Epidermal melanocyte (primary cell): ENCODE results near the gene CCM2.
"Not testable (repeated sequence)": the region's sequence is repeated elsewhere in the genome, so short reads cannot be mapped to it uniquely, and the experiment has no call there.

Experiments used
- DNase-seq: peaks from one replicate; pipeline ENCODE4 v3.0.0; 2011; ENCODE audit warnings: low spot score; ENCODE audit not compliant: insufficient read length

CCM2 gene

GRCh38 chr7:45100761-45101480, 100.9 kb downstream of the CCM2 start:
- no peak for DNase-seq

GRCh38 chr7:45101748-45102147, 101.7 kb downstream of the CCM2 start:
- DNase-seq, result no peak

GRCh38 chr7:45102785-45103712, 103.0 kb downstream of the CCM2 start:
- no peak for DNase-seq

GRCh38 chr7:45103958-45104843, 104.2 kb downstream of the CCM2 start:
- no peak for DNase-seq

GRCh38 chr7:45104844-45105587, 105.0 kb downstream of the CCM2 start:
- DNase-seq, result no peak

DNA sequence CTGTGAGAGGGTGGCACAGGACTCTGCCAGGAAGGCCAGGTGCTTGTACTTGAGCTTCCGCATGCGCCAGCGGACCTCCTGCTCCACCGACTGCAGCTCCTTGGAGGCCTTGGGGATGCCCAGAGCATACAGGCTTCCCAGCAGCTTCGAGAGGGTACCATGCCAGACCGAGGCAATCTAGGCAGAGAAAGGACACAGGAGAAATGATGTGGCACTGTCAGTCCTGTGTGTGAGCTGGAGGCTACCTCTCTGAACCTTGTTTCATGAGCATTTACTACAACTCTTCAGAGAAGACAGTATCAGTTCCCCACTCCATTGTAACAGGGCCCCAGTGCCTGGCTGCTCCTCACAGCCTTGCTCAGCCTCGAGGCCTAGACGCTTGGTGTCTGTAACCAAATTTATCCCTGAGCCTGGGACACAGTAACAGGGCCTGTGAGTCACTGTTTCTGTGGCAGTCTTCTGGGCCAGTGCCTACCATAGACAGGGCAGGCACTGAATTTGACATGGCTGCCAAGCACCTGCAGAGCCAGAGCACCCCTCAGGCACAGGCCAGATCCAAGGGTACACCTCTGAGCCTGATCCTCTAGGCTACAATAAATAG, 105.7 kb downstream of the CCM2 start:
- DNase-seq, result no peak

- no peak for DNase-seq
Observed at GRCh38 chr7:45106820-45107219, 106.8 kb downstream of the CCM2 start.

DNA sequence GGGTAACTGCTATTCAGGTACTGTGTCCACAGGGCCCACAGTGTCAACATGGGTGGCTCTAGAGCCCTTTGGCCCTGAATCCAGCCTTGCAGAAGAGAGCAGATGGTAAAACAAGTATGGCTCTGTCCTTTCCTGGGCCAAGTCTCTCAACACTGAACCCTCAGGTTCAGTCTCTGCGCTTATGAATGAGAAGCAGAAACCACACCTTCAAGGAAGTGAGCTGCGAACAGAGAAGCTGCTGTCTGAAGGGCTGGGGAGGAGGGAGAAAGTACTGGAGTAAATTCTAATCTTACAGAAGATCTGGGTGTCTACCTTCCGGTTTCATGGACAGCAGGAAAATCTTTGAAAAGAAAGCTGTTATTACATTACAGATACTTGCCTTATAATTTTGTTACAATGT, 107.4 kb downstream of the CCM2 start:
- DNase-seq, result no peak

- no peak for DNase-seq
Observed at GRCh38 chr7:45108863-45109262, 108.9 kb downstream of the CCM2 start.

GRCh38 chr7:45111298-45112223, 111.6 kb downstream of the CCM2 start, which contains the start of gene TBRG4:
Gene TBRG4 (minus strand): TSS chr7:45111697. CDS start chr7:45109237, 2,460 bp downstream.
- DNase-seq, result peak; percentile 84

DNA sequence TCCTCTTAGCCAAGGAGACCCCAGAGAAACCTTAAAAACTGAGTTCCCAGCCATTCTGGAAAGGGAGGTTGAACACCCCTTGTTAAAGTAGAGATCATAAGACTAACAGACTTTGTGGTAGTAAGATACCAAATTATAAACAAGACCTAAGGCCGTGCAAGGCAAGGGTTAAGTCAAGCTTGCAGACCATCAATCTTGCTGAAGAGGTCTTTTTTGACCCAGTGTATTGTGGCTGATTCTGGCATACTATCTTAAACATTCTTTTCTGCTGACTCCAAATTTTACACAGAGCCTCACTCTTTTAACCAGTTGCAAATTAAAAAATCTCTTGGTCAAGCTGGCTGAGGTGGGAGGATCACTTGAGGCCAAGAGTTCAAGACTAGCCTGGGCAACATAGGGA, 112.6 kb downstream of the CCM2 start:
- no peak for DNase-seq

DNA sequence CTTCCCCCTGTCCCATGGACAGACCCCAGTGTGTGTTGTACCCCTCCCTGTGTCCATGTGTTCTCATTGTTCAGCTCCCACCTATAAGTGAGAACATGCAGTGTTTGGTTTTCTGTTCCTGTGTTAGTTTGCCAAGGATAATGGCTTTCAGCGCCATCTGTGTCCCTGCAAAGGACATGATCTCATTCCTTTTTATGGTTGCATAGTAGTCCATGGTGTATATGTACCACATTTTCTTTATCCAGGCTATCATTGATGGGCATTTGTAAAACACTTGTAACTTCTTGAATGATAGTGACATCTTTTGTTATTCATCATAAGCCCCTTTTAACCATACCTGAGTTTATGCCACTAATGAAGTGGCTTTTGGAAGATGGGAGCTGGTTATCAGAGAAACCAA, 114.3 kb downstream of the CCM2 start:
- not testable (repeated sequence) for DNase-seq

GRCh38 chr7:45114926-45115325, 114.9 kb downstream of the CCM2 start:
- no peak for DNase-seq

GRCh38 chr7:45116048-45116447, 116.0 kb downstream of the CCM2 start:
- no peak for DNase-seq

GRCh38 chr7:45117582-45117981, 117.6 kb downstream of the CCM2 start:
- no peak for DNase-seq

GRCh38 chr7:45118292-45118691, 118.3 kb downstream of the CCM2 start:
- DNase-seq, result no peak

DNA sequence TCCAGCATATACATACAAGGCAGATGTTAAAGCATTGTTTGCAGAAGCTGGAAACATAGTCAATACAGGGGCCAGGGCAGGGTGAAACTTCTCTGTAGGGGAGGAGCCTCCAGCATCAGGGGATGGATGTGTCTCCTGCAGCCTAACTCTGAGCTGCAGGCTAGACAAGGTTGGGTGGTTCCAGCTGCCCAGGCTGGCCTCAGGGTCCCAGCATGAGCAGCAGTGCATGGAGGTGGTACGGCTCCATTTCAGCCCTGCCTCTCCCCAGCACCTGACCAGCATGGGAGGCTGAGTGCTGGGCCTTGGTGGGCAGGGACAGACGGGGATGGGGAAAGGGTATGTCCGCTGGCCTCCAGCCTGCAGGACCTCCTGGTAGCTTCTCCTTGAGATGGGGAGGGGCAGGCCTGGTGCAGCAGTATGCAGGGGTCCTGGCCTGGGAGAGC, 118.9 kb downstream of the CCM2 start:
- no peak for DNase-seq

GRCh38 chr7:45119550-45119949, 119.5 kb downstream of the CCM2 start:
- no peak for DNase-seq
